GM12892 (cell line): ENCODE measurements around the gene GRM1.

Experiments
- POLR2A ChIP-seq: IDR thresholded peaks from 2 replicates; pipeline ENCODE4 v1.6.1; 2011; ENCODE audit warnings: low read depth, low read length, control low read depth
- POLR2AphosphoS5 ChIP-seq: IDR thresholded peaks from 2 replicates; pipeline ENCODE4 v1.6.1; 2011; ENCODE audit warnings: low read depth, low read length, control low read depth
- TAF1 ChIP-seq: IDR thresholded peaks from 2 replicates; pipeline ENCODE4 v1.6.1; 2011; ENCODE audit warnings: low read depth, mild to moderate bottlenecking, control low read depth, low read length, borderline replicate concordance

- TF ChIP-seq POLR2AphosphoS5 (no peak), POLR2A (no peak), TAF1 (no peak)
Observed at GRCh38 chr6:146284311-146284710, 255.4 kb downstream of the GRM1 start.
